HEK293 (cell line): ENCODE results near the gene RNF11.

Source experiments
- CTCF ChIA-PET: fragments of 350-600 bp; formaldehyde crosslinking; extraction: SDS; loops from one replicate; lab custom pipeline; 2021; ENCODE audit warnings: antibody characterized with exemption; lab: Yijun Ruan, JAX
- POLR2A ChIA-PET: fragments of 300-600 bp; formaldehyde crosslinking; extraction: SDS; loops from one replicate; lab custom pipeline; 2020; ENCODE audit warnings: antibody characterized with exemption, inconsistent platforms; lab: Yijun Ruan, JAX
- H3K27ac ChIP-seq: fragments of 200-500 bp; sonication (Bioruptor generic); 2 replicates; pipeline ENCODE4 v1.5.1; 2014; ENCODE audit warnings: low read depth, low read length, control low read depth, inconsistent platforms; ENCODE audit errors: extremely low read depth
- H3K36me3 ChIP-seq, 2 experiments: fragments of 200-500 bp in 1 of 2; sonication (Bioruptor generic) in 1 of 2; 1 replicate in 1 of 2; 2 replicates in 1 of 2; pipeline ENCODE4 v1.5.1; 2014 to 2017; ENCODE audit warnings: inconsistent platforms in 2 of 2, low read length in 2 of 2; ENCODE audit not compliant: control insufficient read depth in 2 of 2, insufficient read depth in 1 of 2
- H3K4me1 ChIP-seq: fragments of 200-500 bp; sonication (Bioruptor generic); 2 replicates; pipeline ENCODE4 v1.5.1; 2014; ENCODE audit warnings: mild to moderate bottlenecking, low read length, inconsistent platforms; ENCODE audit not compliant: control insufficient read depth, insufficient read depth
- H3K4me3 ChIP-seq: 2 replicates; pipeline ENCODE4 v1.5.1; 2011; ENCODE audit warnings: low read depth, mild to moderate bottlenecking, control low read depth, low read length, moderate library complexity
- H3K9me3 ChIP-seq: fragments of 200-500 bp; sonication (Bioruptor generic); 2 replicates; pipeline ENCODE4 v1.5.1; 2014; ENCODE audit warnings: low read depth, low read length, inconsistent platforms; ENCODE audit not compliant: control insufficient read depth, insufficient read depth
- FEZF1 ChIP-seq: fragments of 450-650 bp; formaldehyde crosslinking; IDR thresholded peaks from 2 replicates; pipeline ENCODE4 v1.5.1; 2016; ENCODE audit warnings: missing biosample characterization, missing genetic modification characterization
- IKZF3 ChIP-seq: fragments of 450-650 bp; IDR thresholded peaks from 2 replicates; pipeline ENCODE4 v1.5.0; 2018; ENCODE audit warnings: missing biosample characterization, mild to moderate bottlenecking, missing genetic modification characterization, moderate library complexity
- OSR2 ChIP-seq: fragments of 450-650 bp; formaldehyde crosslinking; IDR thresholded peaks from 2 replicates; pipeline ENCODE4 v1.5.1; 2016; ENCODE audit warnings: missing biosample characterization, missing genetic modification characterization
- PRDM1 ChIP-seq: fragments of 450-650 bp; formaldehyde crosslinking; IDR thresholded peaks from 2 replicates; pipeline ENCODE4; 2016; ENCODE audit warnings: missing biosample characterization, missing genetic modification characterization
- PRDM6 ChIP-seq: fragments of 450-650 bp; formaldehyde crosslinking; IDR thresholded peaks from 2 replicates; pipeline ENCODE4 v1.5.1; 2017; ENCODE audit warnings: missing biosample characterization, missing genetic modification characterization
- SP3 ChIP-seq: fragments of 450-650 bp; formaldehyde crosslinking; IDR thresholded peaks from 2 replicates; pipeline ENCODE4 v1.5.1; 2016; ENCODE audit warnings: missing biosample characterization, missing genetic modification characterization
- SP7 ChIP-seq: fragments of 450-650 bp; formaldehyde crosslinking; IDR thresholded peaks from 2 replicates; pipeline ENCODE4 v1.5.1; 2016; ENCODE audit warnings: missing biosample characterization, missing genetic modification characterization
- TCF7L2 ChIP-seq: IDR thresholded peaks from 2 replicates; pipeline ENCODE4 v1.6.1; 2011; ENCODE audit warnings: low read depth, mild to moderate bottlenecking, inconsistent platforms, low read length, moderate library complexity, borderline replicate concordance
- WT1 ChIP-seq: fragments of 450-650 bp; formaldehyde crosslinking; IDR thresholded peaks from 2 replicates; pipeline ENCODE4 v1.5.1; 2016; ENCODE audit warnings: missing biosample characterization, missing genetic modification characterization
- ZNF132 ChIP-seq: fragments of 450-650 bp; formaldehyde crosslinking; IDR thresholded peaks from 2 replicates; pipeline ENCODE4 v1.5.1; 2017; ENCODE audit warnings: missing biosample characterization, missing genetic modification characterization, borderline replicate concordance
- ZNF169 ChIP-seq: fragments of 450-650 bp; formaldehyde crosslinking; IDR thresholded peaks from 2 replicates; pipeline ENCODE4 v1.5.1; 2016; ENCODE audit warnings: missing biosample characterization, missing genetic modification characterization
- ZNF23 ChIP-seq: fragments of 450-650 bp; formaldehyde crosslinking; IDR thresholded peaks from 2 replicates; pipeline ENCODE4 v1.5.1; 2016; ENCODE audit warnings: missing biosample characterization, missing genetic modification characterization, borderline replicate concordance
- ZNF362 ChIP-seq: fragments of 450-650 bp; formaldehyde crosslinking; IDR thresholded peaks from 2 replicates; pipeline ENCODE4 v1.5.1; 2016; ENCODE audit warnings: missing biosample characterization, missing genetic modification characterization
- ZNF596 ChIP-seq: fragments of 450-650 bp; IDR thresholded peaks from 2 replicates; pipeline ENCODE4 v1.5.0; 2018; ENCODE audit warnings: missing biosample characterization, mild to moderate bottlenecking, missing genetic modification characterization, moderate library complexity
- ZNF843 ChIP-seq: fragments of 450-650 bp; formaldehyde crosslinking; IDR thresholded peaks from 2 replicates; pipeline ENCODE4 v1.5.1; 2016; ENCODE audit warnings: missing biosample characterization, missing genetic modification characterization
- ZXDB ChIP-seq: fragments of 450-650 bp; formaldehyde crosslinking; IDR thresholded peaks from 2 replicates; pipeline ENCODE4 v1.5.1; 2016; ENCODE audit warnings: missing biosample characterization, missing genetic modification characterization
- TF ChIP-seq, protein P1 (sequence below): fragments of 450-650 bp; IDR thresholded peaks from 2 replicates; pipeline ENCODE4 v1.5.1; 2018; ENCODE audit warnings: missing biosample characterization, missing genetic modification characterization
- TF ChIP-seq, protein P2 (sequence below): fragments of 450-650 bp; formaldehyde crosslinking; IDR thresholded peaks from 2 replicates; pipeline ENCODE4 v1.5.1; 2016; ENCODE audit warnings: missing biosample characterization, missing genetic modification characterization
- TF ChIP-seq, protein P3 (sequence below): fragments of 450-650 bp; formaldehyde crosslinking; IDR thresholded peaks from 2 replicates; pipeline ENCODE4 v1.5.1; 2016; ENCODE audit warnings: missing biosample characterization, missing genetic modification characterization

The RNF11 gene

GRCh38 chr1:51247022-51247421, 10.9 kb downstream of the RNF11 start:
- Histone ChIP-seq H3K36me3 (no peaks in the 10 kb centered on the region; a peak in 1 of 3 replicates), H3K9me3 (no peaks in the 10 kb centered on the region), H3K27ac (no peak overlapping the region), H3K4me1 (peaks cover 10% of the 10 kb centered on the region; the same call in 1 of the 2 replicates), H3K4me3 (no peak overlapping the region)
- ChIA-PET CTCF (interaction anchor here (0.6 to 1.5 kb wide), 3 partner anchors 23 to 54 kb away, joined by 3 to 5 read pairs (median 3); no protein-coding TSS in a partner anchor), POLR2A (interaction anchor here (0.7 to 1.2 kb wide), 4 partner anchors 11 to 401 kb away, joined by 3 to 6 read pairs (median 4); partner anchors contain the start of genes CDKN2C and RNF11)
- 0 out of 2 replicates have a peak, but pooled peaks have one; percentile 15 for TF ChIP-seq ZNF362 (tag by site-specific recombination)
- no peak for TF ChIP-seq SP3
- TF ChIP-seq PRDM1 (tag by site-specific recombination), result peak; percentile 64

DNA sequence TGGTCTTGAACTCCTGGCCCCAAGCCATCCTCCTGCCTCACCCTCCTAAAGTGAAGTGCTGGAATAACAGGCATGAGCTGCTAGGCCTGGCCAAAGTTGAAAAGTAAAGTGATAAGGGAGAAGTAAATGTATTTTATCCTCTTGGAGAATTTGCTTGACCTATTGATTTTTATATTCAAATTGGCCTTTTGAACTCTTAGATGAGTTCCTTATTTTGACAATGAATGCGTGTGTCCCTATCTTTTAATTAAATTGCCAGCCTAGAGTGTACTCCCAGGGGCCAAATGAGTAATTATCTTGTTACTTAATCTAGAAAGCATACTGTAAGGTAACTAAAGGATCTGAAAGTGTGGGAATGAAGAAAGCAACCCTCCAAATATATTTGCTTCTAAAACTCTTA, 11.4 kb downstream of the RNF11 start:
- ChIA-PET POLR2A (interaction anchor here (0.7 to 1.1 kb wide), 4 partner anchors 49 to 401 kb away, joined by 3 to 6 read pairs (median 4); partner anchors contain the start of gene CDKN2C), CTCF (interaction anchor here (0.6 to 1.5 kb wide), 4 partner anchors 22 to 99 kb away, joined by 3 to 5 read pairs (median 3); no protein-coding TSS in a partner anchor)
- 0 out of 2 replicates have a peak overlapping the region, but pooled peaks have one; percentile 3 for H3K27ac ChIP-seq

More for the DNA sequence above, 11.4 kb downstream of the RNF11 start:
- Histone ChIP-seq H3K4me3 (no peak overlapping the region), H3K36me3 (no peaks in the 10 kb centered on the region; a peak in 1 of 3 replicates), H3K9me3 (no peaks in the 10 kb centered on the region), H3K4me1 (peaks cover 6% of the 10 kb centered on the region; the same call in 1 of the 2 replicates)
- TF ChIP-seq PRDM6 (tag by site-specific recombination) (peak; percentile 93), ZNF596 (tag by site-specific recombination) (0 out of 2 replicates have a peak, but pooled peaks have one; percentile 8), WT1 (0 out of 2 replicates have a peak, but pooled peaks have one; percentile 54), ZNF23 (no peak), SP7 (peak; percentile 52; the same call in 1 of the 2 replicates), IKZF3 (tag by site-specific recombination) (peak; percentile 46; the same call in 1 of the 2 replicates), TCF7L2 (peak; percentile 87), FEZF1 (tag by site-specific recombination) (peak; percentile 39; the same call in 1 of the 2 replicates), ZNF843 (peak; percentile 59; the same call in 1 of the 2 replicates), ZNF132 (tag by site-specific recombination) (no peak), ZXDB (tag by site-specific recombination) (peak; percentile 45), ZNF169 (no peak), OSR2 (tag by site-specific recombination) (peak; percentile 75; the same call in 1 of the 2 replicates)
- TF ChIP-seq, protein P1, sequence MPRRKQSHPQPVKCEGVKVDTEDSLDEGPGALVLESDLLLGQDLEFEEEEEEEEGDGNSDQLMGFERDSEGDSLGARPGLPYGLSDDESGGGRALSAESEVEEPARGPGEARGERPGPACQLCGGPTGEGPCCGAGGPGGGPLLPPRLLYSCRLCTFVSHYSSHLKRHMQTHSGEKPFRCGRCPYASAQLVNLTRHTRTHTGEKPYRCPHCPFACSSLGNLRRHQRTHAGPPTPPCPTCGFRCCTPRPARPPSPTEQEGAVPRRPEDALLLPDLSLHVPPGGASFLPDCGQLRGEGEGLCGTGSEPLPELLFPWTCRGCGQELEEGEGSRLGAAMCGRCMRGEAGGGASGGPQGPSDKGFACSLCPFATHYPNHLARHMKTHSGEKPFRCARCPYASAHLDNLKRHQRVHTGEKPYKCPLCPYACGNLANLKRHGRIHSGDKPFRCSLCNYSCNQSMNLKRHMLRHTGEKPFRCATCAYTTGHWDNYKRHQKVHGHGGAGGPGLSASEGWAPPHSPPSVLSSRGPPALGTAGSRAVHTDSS (tag by site-specific recombination), result no peak
- TF ChIP-seq, protein P2, sequence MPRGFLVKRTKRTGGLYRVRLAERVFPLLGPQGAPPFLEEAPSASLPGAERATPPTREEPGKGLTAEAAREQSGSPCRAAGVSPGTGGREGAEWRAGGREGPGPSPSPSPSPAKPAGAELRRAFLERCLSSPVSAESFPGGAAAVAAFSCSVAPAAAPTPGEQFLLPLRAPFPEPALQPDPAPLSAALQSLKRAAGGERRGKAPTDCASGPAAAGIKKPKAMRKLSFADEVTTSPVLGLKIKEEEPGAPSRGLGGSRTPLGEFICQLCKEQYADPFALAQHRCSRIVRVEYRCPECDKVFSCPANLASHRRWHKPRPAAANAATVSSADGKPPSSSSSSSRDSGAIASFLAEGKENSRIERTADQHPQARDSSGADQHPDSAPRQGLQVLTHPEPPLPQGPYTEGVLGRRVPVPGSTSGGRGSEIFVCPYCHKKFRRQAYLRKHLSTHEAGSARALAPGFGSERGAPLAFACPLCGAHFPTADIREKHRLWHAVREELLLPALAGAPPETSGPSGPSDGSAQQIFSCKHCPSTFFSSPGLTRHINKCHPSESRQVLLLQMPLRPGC, result 0 out of 2 replicates have a peak, but pooled peaks have one; percentile 10
- TF ChIP-seq, protein P3, sequence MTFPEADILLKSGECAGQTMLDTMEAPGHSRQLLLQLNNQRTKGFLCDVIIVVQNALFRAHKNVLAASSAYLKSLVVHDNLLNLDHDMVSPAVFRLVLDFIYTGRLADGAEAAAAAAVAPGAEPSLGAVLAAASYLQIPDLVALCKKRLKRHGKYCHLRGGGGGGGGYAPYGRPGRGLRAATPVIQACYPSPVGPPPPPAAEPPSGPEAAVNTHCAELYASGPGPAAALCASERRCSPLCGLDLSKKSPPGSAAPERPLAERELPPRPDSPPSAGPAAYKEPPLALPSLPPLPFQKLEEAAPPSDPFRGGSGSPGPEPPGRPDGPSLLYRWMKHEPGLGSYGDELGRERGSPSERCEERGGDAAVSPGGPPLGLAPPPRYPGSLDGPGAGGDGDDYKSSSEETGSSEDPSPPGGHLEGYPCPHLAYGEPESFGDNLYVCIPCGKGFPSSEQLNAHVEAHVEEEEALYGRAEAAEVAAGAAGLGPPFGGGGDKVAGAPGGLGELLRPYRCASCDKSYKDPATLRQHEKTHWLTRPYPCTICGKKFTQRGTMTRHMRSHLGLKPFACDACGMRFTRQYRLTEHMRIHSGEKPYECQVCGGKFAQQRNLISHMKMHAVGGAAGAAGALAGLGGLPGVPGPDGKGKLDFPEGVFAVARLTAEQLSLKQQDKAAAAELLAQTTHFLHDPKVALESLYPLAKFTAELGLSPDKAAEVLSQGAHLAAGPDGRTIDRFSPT (tag by site-specific recombination), result no peak
